Transverse colon (tissue), 3 donors: ENCODE measurements around the gene MAMDC2.

Source experiments
- CTCF ChIP-seq, 5 experiments: fragments of 200-600 bp in 3 of 5; fragments of 450-650 bp in 2 of 5; sonication (generic) in 3 of 5; IDR thresholded peaks; 1 replicate in 2 of 5; 2 replicates in 3 of 5; pipeline ENCODE4 v1.5.1; 2016 to 2017; ENCODE audit warnings: antibody characterized with exemption in 5 of 5, inconsistent platforms in 3 of 5, mild to moderate bottlenecking in 2 of 5, moderate library complexity in 1 of 5
- POLR2A ChIP-seq: fragments of 450-650 bp; IDR thresholded peaks from one replicate; pipeline ENCODE4 v1.6.1; 2016; ENCODE audit warnings: antibody characterized with exemption, mild to moderate bottlenecking, moderate library complexity

GRCh38 chr9:70049672-70050271 lies 6.1 kb downstream of the MAMDC2 start:
- TF ChIP-seq CTCF (IDR thresholded peaks at IDR 0.05) (no peak), POLR2A (peak; percentile 27)
